ENCODE data around the gene GSX2.

GRCh38 chr4:54055494-54055893 is 44.5 kb upstream of the GSX2 start:
- no peak for TF ChIP-seq POLR2A (IDR thresholded peaks at IDR 0.05; ENCODE audit: low read length)
- TF ChIP-seq GATA1 (IDR thresholded peaks at IDR 0.05; ENCODE audit: low read depth, low read length) = no peak

Data from erythroblast (primary cell).